Measurements from ENCODE around the gene CERCAM.
"Not testable (repeated sequence)": the region's sequence is repeated elsewhere in the genome, so short reads cannot be mapped to it uniquely, and the experiment has no call there.

CERCAM gene

DNA sequence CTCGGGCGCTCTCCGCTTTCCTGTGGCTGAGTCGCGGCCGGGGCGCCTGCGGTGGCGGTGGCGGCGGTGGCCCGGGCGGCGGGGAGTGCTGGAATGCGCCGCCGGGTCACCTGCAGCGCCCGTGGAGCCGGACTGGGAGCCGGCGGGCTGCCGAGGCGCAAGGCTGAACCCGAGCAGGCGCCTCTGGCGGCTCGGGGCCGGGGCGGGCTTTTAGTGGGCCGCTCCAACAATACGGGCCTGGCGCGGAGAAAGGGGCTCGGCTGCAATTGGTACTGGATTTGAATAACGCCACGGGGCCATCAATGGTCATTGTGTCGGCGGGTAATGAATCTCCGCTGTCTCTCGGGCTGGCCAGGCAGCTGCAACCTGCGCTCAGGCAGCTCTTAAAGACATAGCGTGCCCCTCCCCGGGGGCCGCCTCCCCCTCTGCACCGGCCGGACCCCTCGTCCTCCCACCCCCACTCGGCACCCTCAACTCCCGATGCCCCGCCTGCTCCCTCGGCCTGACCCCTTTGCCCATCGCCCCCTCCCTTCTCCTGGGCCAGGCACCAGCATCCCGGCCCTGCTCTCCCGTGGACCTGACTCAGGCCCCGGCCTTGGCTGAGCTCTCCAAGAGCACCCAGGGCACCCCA lies 27.4 kb upstream of the CERCAM start:
- DNase-seq (ENCODE audit: low spot score), result no peak

DNA sequence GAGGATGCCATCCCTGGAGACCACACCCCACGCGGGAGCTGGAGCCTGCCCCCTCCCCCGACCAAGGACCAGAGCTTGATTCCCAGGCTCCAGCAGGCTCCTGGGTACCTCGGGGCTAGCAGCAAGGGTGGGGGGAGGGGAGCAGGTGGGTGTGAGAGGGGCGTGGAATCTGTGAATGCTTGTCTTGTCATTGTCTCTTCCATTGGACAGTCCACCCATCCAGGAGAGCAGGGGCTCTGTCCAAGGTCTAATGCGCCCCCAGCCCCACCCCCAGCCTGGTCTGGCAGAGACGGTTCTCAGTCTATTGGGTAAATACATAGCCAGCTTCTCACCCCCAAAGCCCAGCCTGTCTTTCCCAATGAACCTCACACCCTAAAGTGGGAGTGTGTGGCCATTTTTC lies 26.7 kb upstream of the CERCAM start:
- DNase-seq (ENCODE audit: low spot score), result no peak

DNA sequence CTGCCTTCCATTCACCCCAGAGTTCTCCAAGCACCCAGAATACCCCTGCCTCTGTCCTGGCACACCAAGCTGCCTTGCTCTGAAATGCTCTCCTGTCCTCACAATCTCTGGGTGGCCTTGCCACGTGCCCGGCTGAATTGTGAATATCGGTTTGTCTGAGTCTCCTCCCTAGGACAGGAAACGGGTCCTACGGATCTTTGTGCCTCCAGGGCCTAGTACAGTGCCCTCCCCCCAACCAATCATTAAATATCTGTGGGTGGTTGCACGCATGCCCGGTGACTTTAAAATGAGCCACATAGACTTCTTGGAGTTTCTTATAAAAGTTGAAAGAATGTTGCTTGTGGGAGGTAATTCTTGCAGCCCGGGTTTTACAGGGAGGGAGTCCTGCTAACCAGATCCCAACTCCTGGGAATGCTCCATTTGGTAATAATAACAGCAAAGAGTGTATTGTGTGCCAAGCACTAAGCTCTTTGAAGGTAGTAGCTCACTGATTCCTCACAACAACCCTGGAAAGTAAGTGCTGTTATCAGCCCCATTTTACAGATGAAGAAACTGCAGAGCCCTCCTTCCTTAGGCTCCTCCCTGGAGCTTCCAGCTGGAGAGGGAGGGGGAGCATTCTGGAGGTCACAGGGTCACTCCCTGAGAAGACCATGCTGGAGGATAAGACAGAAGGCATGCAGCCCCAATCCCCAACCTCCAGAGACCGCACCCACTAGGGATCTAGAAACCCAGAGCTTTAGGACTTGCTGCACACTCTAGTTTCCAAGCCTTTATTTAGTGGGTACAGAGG lies 26.1 kb upstream of the CERCAM start:
- DNase-seq (ENCODE audit: low spot score), result no peak

DNA sequence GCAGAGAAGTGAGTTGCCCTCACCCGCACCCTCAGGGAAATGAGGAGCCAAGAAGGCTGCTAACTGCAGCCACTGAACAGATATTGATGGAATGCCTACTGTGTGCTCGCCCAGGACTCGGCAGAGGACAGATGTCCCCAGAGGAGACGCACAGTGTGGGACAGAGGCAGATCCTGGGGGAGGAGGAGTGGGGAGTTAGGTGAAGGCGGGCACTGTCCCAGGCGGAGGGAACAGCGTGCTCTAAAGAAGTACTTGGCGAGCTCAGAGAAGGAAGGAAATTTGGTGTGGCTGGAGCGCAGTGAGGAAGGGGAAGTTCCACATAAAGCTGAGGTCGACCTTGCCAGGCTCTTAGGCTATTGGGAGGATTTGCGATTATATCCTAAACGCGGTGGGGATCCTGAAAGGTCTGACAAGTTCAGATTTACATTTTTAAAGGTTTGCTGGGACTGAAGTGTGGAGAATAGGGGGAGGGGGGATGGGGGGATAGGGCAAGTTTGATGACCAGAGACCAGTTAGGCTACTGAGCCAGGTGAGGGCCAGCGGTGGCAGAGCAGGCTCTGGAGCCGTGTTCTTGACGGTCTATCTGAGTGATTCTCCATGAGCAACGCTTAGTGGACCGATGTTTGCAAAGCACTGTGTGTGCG lies 23.6 kb upstream of the CERCAM start:
- DNase-seq (ENCODE audit: low spot score), result no peak

DNA sequence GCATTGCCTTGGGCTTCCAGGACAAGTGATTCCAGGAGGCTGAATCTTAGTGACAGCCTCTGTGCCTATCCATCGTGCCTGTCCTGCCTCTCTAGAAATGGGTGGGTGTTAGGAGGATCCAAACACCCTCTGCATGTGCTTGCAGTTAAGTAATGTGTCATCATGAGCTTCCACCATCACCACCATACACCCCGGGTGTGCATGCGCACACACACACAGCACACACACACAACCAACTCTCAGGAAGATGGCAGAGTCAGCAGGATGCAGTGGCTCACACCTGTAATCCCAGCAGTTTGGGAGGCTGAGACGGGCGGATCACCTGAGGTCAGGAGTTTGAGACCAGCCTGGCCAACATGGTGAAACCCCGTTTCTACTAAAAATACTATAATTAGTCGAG lies 22.8 kb upstream of the CERCAM start:
- no peak for DNase-seq (ENCODE audit: low spot score)

DNA sequence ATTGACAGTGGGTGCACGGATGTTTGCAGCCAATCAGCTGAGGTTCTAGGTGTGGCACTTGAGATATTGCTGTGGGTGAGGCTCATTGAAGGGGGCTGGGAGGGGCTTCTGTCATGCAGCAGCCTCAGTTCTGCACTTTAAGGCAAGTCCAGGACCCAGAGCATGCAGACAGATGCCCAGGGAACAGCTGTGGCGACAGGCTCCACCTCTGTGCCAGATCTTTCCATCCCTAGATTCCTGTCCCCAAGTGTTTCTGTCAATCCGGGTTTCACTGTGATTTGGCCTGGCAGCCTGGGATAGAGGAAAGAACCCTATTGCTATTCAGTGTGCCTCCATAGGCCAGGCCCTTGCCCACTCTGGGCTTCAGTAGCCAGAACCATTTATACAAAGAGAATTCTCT lies 20.8 kb upstream of the CERCAM start:
- no peak for DNase-seq (ENCODE audit: low spot score)

DNA sequence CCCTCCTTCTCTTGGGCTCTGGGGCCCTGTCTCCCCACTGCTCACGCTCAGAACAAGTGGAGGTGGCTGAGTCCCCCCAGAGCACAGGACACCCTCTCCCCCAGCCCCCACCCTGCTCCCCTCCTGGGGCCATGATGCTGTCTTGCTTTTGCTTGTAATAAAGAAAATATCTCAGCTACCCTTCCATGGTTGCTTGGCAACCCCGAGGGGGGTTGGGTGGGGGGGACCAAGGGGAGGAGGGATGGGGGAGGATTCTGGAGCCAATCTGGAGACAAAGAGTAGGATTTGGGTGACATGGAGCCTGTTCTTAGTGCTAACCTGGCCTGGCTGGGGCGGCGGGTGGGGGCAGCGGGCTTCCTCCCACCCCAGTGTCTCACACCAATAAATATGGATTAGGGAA lies 16.1 kb upstream of the CERCAM start:
- DNase-seq (ENCODE audit: low spot score), result no peak

DNA sequence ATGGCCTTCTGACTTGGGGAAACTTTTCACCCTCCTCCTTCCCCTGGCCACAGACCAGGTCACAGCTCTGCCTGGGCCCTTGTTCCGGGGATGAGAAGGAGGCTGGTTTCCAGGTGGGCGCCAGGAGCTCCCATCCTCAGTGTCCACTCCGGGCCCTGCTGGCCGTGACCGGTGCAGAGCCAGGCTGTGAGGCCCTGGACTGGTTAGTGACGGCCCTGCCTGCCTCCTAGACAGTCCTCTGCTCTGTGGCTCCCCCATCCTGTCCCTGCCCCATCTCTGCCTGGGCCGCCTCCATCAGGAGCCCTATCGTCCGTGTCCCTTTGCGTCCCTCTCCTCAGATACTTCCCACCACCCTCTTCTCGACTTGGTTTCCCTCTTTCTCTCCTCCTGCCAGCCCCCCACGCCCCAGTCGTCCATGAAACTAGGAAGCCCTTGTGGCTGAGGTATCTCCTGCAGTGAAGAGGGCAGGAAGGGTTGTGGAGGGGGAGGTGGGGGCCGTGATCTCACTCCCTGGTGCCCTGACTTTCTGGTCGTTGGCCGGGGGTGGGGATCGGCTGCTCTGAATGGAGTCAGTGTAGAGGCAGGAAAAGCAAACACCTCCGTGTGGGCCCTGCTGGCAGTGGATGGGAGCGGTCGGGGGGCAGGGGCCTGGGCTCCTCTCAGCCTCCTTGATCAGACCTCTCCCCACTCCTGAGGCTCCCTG lies 15.4 kb upstream of the CERCAM start:
- no peak for DNase-seq (ENCODE audit: low spot score)

DNA sequence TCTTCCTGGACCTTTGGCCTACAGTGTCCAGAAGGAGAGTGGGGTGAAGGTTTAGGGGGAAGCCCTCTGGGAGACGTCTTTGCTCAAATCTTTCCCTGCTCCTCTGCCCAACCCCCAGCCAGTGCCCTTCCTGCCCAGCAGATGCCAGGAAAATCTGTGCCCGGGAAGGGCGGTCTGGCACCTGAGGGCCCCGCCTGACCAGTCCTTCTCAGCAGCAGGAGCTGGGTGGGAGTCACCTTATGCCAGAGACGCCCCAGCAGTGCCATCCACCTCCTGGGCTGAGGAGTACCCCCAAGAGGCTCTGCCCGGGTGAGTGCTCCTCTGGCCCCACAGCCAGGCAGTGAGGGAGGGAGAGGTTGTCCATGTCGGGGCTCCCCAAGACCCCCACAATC lies 14.9 kb upstream of the CERCAM start:
- no peak for DNase-seq (ENCODE audit: low spot score)

DNA sequence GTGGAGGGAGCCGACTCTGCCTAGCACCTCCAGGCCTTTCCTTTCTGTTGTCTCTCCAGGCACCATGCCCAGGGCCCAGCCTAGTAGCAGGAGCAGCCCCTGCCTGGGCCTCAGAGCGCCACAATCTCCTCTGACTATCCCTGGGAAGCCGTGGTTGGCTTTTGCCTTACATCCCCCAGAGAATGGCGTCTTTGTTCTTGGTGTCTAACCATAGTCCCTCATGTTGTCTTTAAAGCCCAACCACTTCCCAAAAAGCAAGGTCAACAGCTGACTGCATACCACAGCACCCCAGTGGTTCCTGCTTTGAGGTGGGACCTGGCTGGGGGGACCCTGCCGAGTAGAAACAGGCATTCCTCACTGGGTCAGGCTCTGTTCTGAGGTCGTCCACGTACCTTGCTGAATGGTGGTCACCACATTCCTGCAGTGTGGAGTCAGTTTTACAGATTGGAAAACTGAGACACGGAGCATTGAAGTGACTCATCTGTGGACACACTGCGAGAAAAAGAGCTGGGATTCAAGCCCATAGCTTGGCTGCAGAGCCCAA lies 13.7 kb upstream of the CERCAM start:
- DNase-seq (ENCODE audit: low spot score), result no peak

DNA sequence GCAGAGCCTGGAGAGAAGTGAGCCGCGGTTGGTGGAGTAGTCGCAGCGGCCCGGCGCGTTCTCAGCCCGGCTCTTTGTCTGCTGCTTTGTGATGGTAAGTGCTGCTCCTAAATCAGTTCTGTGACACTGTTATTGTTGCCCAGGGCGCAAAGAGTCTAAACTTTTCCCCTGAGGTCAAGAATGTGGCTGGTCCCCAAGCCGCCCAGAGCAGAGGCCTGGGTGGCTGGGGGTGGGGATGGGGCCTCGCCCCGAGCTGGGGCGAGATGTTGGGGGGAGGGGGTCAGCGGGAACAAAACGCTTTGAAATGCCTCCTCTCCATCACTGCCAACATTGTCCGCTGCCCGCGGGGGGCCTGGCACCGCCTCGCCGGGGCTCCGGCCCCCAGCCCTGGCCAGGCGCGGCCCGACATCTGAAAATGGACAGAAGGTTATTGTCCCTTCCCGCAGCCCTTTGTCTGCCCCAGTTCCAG lies 11.7 kb upstream of the CERCAM start:
- no peak for DNase-seq (ENCODE audit: low spot score)

DNA sequence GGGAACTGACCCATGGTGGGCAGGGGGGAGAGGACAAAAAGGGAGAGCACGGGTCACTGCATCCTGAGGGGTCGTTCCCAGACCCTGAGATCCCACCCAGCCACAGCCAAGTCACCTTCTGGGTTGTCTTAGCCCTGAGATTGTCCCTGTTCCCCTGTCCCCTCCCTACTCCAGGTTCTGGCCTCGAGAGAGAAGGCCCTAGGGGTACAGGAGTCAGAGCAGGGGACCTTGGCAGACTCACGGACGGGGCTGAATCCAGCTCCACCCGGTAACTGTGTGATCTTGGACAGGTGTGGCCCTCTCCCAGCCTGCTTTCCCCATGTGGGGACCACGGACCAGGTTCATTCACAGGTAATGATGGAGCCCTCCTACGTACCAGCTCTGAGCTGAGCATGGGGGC lies 11.2 kb upstream of the CERCAM start:
- DNase-seq (ENCODE audit: low spot score), result no peak

DNA sequence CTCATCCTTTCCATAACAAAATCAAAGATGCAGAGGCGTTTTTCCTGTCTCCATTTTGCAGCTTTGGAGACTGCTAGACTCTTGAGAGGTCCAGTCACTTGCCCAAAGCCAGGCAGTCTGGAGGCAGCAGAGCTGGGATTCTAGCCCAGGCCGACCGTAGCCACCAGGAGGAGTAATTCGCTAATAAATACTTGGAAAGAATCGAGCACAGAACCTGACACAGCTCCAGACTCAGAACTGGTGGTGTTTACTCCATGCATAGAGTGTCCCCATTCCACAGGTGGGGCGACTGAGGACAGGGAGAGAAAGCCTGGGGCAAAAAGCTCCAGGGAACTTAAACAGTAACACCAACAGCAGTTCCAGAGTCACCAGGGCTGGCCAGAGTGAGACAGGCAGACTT lies 10.7 kb upstream of the CERCAM start:
- no peak for DNase-seq (ENCODE audit: low spot score)

DNA sequence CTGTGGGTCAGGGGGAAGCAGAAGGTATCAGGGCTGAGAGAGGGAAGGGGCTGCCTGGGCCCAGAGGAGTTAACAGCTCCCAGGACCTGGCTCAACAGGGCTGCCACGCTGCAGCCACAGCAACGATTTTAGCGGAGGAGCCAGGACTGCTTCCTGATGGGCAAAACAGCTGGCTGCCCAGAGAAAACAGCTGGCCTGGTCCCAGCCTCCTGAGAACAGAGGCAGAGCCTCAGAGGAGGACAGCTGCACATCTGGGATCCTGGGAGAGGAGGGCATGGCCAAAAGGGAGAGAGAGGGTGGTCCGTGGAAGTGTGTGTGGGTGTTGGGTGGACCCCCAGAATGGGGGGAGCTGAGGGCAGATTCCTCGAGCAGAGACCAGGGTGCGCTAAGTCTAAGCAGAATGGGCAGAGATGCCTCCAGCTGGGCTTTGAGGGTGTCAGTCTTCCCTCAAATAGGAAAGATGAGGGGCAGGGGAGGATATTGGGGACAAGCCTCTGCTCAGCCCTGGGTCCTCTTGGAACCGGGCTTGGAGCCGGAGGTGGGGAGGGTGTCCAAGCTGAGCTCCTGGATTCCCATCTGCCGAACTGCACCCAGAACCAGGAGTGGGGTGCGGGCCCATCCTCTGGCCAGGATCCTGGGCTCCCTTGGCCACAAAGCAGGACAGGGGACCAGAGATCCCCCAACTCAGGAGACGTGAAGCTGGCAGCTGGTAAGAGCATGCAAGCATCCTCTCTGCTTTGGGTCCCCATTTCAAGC lies 9.1 kb upstream of the CERCAM start:
- no peak for DNase-seq (ENCODE audit: low spot score)

DNA sequence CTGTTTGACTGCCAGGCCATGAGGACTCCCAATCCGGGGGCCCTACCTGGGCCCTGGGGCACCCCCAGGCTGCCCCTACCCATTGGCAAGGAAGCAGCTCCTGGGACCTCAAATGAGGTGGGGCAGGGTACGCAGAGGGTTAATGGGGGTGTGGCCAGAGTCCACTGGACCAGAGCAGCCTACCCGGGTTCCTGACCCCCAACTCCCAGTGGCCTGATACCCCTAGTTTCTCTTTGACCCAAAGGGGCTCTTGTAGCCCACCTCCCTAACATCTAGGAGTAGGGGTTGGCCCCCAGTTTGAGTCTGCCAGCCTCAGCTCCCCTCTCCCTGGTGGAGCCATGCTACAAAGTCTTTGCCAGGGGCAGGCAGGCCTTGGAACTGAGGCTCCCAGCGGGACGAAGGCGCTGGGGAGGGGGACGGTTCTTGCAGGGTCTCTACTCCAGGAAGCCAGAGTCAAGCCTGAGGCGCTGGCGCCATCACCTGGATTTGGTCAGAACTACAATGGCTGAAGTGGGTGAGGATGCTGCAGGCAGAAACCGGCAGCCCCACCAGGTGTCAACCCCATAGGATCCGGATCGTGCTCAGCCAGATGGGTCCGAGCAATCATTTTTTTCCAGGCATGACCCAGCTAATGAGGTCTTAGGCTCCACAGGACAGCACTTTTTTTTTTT lies 8.4 kb upstream of the CERCAM start:
- DNase-seq (ENCODE audit: low spot score), result peak; percentile 14

DNA sequence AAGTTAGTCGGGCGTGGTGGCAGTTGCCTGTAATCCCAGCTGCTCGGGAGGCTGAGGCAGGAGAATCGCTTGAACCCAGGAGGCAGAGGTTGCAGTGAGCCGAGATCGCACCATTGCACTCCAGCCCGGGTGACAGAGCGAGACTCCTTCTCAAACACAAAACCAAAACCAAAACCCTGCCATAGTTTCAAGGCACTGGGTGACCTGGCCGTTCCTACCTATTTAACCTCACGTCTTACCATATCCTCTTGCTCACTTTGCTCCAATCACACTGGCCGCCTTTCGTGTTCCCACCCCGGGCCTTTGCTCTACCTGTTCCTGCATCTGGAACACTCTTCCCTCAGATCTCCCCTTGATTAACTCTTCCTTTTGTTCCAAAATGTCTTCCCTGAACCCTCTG lies 6.9 kb upstream of the CERCAM start:
- DNase-seq (ENCODE audit: low spot score), result not testable (repeated sequence)

DNA sequence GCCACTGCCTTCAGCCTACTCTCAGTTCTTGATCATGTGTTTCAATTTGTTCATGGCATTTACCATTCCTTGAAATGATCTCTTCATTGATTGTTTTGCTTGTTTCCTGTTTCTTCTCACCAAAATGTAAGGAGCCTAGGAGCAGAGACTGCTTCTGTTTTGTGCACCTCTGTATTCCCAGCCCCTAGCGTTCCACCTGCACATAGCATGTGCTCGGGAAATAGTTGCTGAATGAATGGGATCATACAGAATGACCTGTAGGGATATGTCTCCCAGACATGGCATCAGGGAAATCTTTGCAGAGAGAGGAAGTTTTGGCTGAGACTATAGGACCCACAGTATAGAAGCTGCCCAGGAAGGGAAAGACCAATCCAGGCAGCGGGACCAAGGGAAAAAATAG lies 6.2 kb upstream of the CERCAM start:
- DNase-seq (ENCODE audit: low spot score), result no peak

DNA sequence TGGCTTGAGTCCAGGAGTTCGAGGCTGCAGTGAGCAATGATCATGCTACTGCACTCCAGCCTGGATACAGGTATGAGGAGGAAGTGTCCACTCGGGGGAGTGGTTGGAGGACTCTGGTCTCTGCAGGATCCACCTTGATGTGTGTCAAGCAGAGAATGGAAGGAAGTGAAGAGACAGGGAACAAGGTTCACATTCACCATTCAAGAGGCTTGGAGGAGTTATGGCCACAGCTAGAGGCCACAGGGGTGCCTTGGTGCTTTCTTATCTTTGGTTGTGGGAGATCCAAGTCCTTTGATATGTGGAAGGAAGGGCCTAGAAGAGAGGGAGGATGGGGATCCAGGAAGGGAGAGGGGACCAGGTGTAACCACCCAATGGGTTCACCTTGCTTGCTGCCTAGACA lies 5.4 kb upstream of the CERCAM start:
- DNase-seq (ENCODE audit: low spot score), result no peak

DNA sequence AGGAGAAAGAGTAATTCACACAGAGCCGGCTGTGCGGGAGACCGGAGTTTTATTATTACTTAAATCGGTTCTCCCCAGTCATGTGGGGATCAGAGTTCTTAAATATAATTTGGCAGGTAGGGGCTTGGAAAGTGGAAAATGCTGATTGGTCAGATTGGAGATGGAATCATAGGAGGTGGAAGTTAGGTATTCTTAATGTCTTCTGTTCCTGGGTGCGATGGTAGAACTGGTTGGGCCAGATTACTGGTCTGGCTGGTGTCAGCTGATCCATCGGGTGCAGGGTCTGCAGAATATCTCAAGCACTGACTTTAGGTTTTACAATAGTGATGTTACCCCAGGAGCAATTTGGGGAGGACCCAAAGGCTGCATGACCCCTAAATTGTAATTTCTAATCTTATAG lies 4.6 kb upstream of the CERCAM start:
- DNase-seq (ENCODE audit: low spot score), result no peak

DNA sequence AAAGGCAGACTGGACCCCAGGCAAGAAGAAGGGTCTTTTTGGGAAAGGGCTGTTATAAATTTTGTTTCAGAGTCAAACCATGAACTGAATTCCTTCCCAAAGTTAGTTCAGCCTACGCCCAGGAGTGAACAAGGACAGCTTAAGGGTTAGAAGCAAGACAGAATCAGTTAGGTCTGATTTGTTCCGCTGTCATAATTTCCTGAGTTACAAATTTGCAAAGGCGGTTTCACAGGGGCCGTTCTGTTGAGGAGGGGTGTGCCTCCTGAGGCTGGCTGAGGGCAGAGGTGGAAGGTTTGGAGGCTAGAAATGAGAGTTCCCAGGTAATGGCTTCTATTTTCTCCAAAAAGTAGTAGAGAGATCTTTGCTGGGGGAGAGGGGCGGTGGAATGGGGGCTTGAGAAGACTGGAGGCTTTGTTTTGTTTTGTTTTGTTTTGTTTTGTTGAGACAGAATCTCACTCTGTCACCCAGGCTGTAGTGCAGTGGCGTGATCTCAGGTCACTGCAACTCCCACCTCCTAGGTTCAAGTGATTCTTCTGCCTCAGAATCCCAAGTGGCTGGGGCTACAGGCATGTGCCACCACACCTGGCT lies 4.1 kb upstream of the CERCAM start:
- no peak for DNase-seq (ENCODE audit: low spot score)

All from LoVo (cell line).